ENCODE measurements around the gene PEPD.

GRCh38 chr19:33408538-33409434 lies 112.8 kb downstream of the PEPD start:
- no peak for TF ChIP-seq CTCF (IDR thresholded peaks at IDR 0.05; ENCODE audit: poor library complexity, severe bottlenecking)
- no peak for TF ChIP-seq POLR2AphosphoS5 (IDR thresholded peaks at IDR 0.05)
- TF ChIP-seq REST (IDR thresholded peaks at IDR 0.05; ENCODE audit: borderline replicate concordance) = no peak
- no peak for TF ChIP-seq EZH2 (IDR thresholded peaks at IDR 0.05; ENCODE audit: borderline replicate concordance, insufficient read depth, low read length, poor library complexity, severe bottlenecking)
